Measurements from ENCODE around the gene DNER.
A peak's percentile ranks its signal among the peaks of the same experiment; 100 is the strongest.
"Not testable (repeated sequence)": the region's sequence is repeated elsewhere in the genome, so short reads cannot be mapped to it uniquely, and the experiment has no call there.

Gene DNER

DNA sequence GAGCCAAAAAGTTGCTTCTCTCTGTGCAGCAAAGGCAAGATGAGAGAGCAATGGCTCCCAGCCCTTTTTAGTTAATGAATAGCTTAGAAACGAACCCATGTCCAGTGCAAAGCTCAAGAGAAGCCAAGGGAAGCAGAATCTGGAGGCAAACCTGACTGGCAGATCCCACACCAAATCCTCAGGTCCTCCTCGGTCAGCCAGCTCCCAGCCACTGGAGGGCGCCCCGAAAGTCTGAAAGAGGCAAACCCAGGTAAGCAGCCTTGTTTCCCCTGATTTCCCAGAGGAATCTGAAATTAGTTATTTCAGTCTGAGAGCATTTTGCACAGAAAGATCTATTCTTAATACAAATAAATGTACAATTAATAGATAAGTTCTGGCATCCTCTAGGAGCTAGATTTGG is 372.0 kb downstream of the DNER start:
- no peak overlapping the region for H2AFZ ChIP-seq (ENCODE audit: low read length)
- H3K4me1 ChIP-seq (ENCODE audit: insufficient read depth, low read length, poor library complexity, severe bottlenecking), result no peaks in the 10 kb centered on the region
- no peaks in the 10 kb centered on the region for H3K36me3 ChIP-seq (ENCODE audit: insufficient read depth, low read length)
- H3K9me2 ChIP-seq (replicated peaks; ENCODE audit: low read depth, low read length), result no peaks in the 10 kb centered on the region
- no peak overlapping the region for H3K9ac ChIP-seq (ENCODE audit: low read depth, low read length, poor library complexity, severe bottlenecking)
- no peaks in the 10 kb centered on the region for H3K79me2 ChIP-seq (ENCODE audit: insufficient read depth, low read length)
- H4K20me1 ChIP-seq (ENCODE audit: insufficient read depth, low read length, poor library complexity, severe bottlenecking), result no peaks in the 10 kb centered on the region
- H3K9me3 ChIP-seq (ENCODE audit: insufficient read depth, low read depth, low read length), result no peaks in the 10 kb centered on the region
- no peaks in the 10 kb centered on the region for H3F3A ChIP-seq (ENCODE audit: low read depth)
- no peak overlapping the region for H3K4me2 ChIP-seq (ENCODE audit: low read depth, low read length, poor library complexity, severe bottlenecking)
- no peaks in the 10 kb centered on the region for H3K27me3 ChIP-seq (ENCODE audit: insufficient read depth, low read length, poor library complexity, severe bottlenecking)
- no peak overlapping the region for H3K4me3 ChIP-seq (ENCODE audit: low read length, poor library complexity, severe bottlenecking)
- TF ChIP-seq EZH2phosphoT487 (IDR thresholded peaks at IDR 0.05; ENCODE audit: borderline replicate concordance), result no peak
- TF ChIP-seq, protein P1, sequence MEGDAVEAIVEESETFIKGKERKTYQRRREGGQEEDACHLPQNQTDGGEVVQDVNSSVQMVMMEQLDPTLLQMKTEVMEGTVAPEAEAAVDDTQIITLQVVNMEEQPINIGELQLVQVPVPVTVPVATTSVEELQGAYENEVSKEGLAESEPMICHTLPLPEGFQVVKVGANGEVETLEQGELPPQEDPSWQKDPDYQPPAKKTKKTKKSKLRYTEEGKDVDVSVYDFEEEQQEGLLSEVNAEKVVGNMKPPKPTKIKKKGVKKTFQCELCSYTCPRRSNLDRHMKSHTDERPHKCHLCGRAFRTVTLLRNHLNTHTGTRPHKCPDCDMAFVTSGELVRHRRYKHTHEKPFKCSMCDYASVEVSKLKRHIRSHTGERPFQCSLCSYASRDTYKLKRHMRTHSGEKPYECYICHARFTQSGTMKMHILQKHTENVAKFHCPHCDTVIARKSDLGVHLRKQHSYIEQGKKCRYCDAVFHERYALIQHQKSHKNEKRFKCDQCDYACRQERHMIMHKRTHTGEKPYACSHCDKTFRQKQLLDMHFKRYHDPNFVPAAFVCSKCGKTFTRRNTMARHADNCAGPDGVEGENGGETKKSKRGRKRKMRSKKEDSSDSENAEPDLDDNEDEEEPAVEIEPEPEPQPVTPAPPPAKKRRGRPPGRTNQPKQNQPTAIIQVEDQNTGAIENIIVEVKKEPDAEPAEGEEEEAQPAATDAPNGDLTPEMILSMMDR (conservative IDR thresholded peaks at IDR 0.05; ENCODE audit: low read length), result peak; percentile 58

DNA sequence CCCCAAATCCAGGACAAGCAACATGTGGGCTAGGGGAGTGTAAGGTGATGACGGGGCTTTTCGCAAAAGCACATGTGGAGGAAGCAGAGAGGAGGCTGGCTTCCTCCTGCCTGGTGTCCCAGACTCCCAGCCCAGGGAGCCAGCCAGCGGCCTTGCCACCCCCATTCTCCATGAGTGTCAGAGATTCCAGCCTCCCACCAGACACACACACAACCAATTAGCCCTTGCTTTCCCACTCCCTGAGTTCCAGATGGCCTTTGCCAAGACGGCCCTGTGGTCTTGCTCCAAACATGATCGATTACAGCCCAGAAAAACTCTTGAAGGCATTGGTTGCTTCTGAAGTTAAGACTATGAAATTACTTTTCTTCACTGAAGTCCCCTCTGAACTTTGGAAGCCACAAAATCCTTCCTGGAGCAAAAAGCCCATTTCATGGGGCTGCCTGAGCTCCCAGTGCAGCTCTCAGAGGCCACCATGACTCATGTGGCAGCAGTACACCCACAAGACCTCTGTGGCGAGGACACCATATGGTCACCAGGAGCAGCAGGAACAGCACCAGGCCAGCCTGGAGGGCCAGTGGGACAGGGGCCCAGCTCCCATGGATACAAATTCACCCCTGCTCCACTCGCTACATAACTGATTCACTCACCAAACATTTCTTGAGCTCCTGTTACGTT is 374.1 kb downstream of the DNER start:
- Histone ChIP-seq H3K79me2 (ENCODE audit: insufficient read depth, low read length) (no peaks in the 10 kb centered on the region), H3K4me2 (ENCODE audit: low read depth, low read length, poor library complexity, severe bottlenecking) (no peak overlapping the region), H3K4me3 (ENCODE audit: low read length, poor library complexity, severe bottlenecking) (no peak overlapping the region), H3K27me3 (ENCODE audit: insufficient read depth, low read length, poor library complexity, severe bottlenecking) (no peaks in the 10 kb centered on the region), H2AFZ (ENCODE audit: low read length) (no peak overlapping the region), H3K9me3 (ENCODE audit: insufficient read depth, low read depth, low read length) (no peaks in the 10 kb centered on the region), H3F3A (ENCODE audit: low read depth) (no peaks in the 10 kb centered on the region), H3K9ac (ENCODE audit: low read depth, low read length, poor library complexity, severe bottlenecking) (no peak overlapping the region), H3K9me2 (replicated peaks; ENCODE audit: low read depth, low read length) (no peaks in the 10 kb centered on the region), H4K20me1 (ENCODE audit: insufficient read depth, low read length, poor library complexity, severe bottlenecking) (no peaks in the 10 kb centered on the region), H3K36me3 (ENCODE audit: insufficient read depth, low read length) (no peaks in the 10 kb centered on the region), H3K4me1 (ENCODE audit: insufficient read depth, low read length, poor library complexity, severe bottlenecking) (no peaks in the 10 kb centered on the region)
- TF ChIP-seq, protein P1 (conservative IDR thresholded peaks at IDR 0.05; ENCODE audit: low read length), result no peak
- TF ChIP-seq EZH2phosphoT487 (IDR thresholded peaks at IDR 0.05; ENCODE audit: borderline replicate concordance), result no peak

DNA sequence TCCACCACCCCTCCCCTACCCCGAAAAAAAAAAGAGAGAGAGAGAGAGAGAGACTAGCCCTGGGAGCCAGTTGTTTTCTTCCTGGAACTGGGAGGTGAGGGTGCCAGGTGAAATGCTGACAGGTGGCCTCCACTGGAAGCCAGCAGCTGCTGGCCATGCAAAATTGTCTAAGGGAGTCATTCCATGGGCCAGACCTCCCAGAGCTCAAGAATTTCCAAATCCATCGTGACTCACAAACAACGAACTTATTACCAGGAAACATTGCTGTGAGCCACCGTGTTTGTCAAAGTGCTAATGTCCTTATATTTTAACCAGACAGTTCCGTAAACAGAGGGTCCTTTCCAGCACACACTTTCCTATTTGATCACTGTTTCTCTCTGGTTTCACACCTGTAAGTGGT is 374.7 kb downstream of the DNER start:
- H4K20me1 ChIP-seq (ENCODE audit: insufficient read depth, low read length, poor library complexity, severe bottlenecking), result no peaks in the 10 kb centered on the region
- no peaks in the 10 kb centered on the region for H3K4me1 ChIP-seq (ENCODE audit: insufficient read depth, low read length, poor library complexity, severe bottlenecking)
- no peaks in the 10 kb centered on the region for H3K9me3 ChIP-seq (ENCODE audit: insufficient read depth, low read depth, low read length)
- no peaks in the 10 kb centered on the region for H3K36me3 ChIP-seq (ENCODE audit: insufficient read depth, low read length)
- H3K9ac ChIP-seq (ENCODE audit: low read depth, low read length, poor library complexity, severe bottlenecking), result no peak overlapping the region
- no peak overlapping the region for H3K4me3 ChIP-seq (ENCODE audit: low read length, poor library complexity, severe bottlenecking)
- H3K27me3 ChIP-seq (ENCODE audit: insufficient read depth, low read length, poor library complexity, severe bottlenecking), result no peaks in the 10 kb centered on the region
- no peaks in the 10 kb centered on the region for H3F3A ChIP-seq (ENCODE audit: low read depth)
- no peaks in the 10 kb centered on the region for H3K9me2 ChIP-seq (replicated peaks; ENCODE audit: low read depth, low read length)
- H3K4me2 ChIP-seq (ENCODE audit: low read depth, low read length, poor library complexity, severe bottlenecking), result no peak overlapping the region
- H3K79me2 ChIP-seq (ENCODE audit: insufficient read depth, low read length), result no peaks in the 10 kb centered on the region
- TF ChIP-seq, protein P1 (conservative IDR thresholded peaks at IDR 0.05; ENCODE audit: low read length), result no peak
- no peak for TF ChIP-seq EZH2phosphoT487 (IDR thresholded peaks at IDR 0.05; ENCODE audit: borderline replicate concordance)
- H2AFZ ChIP-seq (ENCODE audit: low read length), result no peak overlapping the region

DNA sequence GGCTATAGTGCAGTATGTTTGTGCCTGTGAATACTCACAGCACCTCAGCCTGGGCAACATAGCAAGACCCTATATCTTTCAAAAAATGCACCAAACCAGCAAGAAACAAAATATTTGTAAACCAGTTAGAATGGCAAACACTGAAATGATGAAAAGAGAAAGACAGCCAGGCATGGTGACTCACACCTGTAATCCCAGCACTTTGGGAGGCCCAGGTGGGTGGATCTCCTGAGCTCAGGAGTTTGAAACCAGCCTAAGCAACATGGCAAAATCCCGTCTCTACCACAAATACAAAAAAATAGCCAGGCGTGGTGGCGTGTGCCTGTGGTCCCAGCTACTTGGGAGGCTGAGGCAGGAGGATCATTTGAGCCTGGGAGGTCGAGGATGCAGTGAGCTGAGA is 375.2 kb downstream of the DNER start:
- not testable (repeated sequence) for H4K20me1 ChIP-seq (ENCODE audit: insufficient read depth, low read length, poor library complexity, severe bottlenecking); H3K4me2 ChIP-seq (ENCODE audit: low read depth, low read length, poor library complexity, severe bottlenecking); H3K9me3 ChIP-seq (ENCODE audit: insufficient read depth, low read depth, low read length); H3K9ac ChIP-seq (ENCODE audit: low read depth, low read length, poor library complexity, severe bottlenecking); H3K4me1 ChIP-seq (ENCODE audit: insufficient read depth, low read length, poor library complexity, severe bottlenecking); H2AFZ ChIP-seq (ENCODE audit: low read length); H3K9me2 ChIP-seq (replicated peaks; ENCODE audit: low read depth, low read length); H3K79me2 ChIP-seq (ENCODE audit: insufficient read depth, low read length); H3K27me3 ChIP-seq (ENCODE audit: insufficient read depth, low read length, poor library complexity, severe bottlenecking); H3K36me3 ChIP-seq (ENCODE audit: insufficient read depth, low read length); H3F3A ChIP-seq (ENCODE audit: low read depth); H3K4me3 ChIP-seq (ENCODE audit: low read length, poor library complexity, severe bottlenecking)

All from Loucy (cell line).